ENCODE results near the gene CFAP251.
"Not testable (repeated sequence)": the region's sequence is repeated elsewhere in the genome, so short reads cannot be mapped to it uniquely, and the experiment has no call there.

The CFAP251 gene

GRCh38 chr12:121986489-121987245 is 68.3 kb downstream of the CFAP251 start:
- Mint-ChIP-seq H3K4me3 (no peak overlapping the region), H3K4me1 (ENCODE audit: low read depth) (peaks cover 2% of the 10 kb centered on the region), H3K27ac (no peak overlapping the region), H3K27me3 (ENCODE audit: low read depth) (no peaks in the 10 kb centered on the region), H3K36me3 (ENCODE audit: low read depth) (no peaks in the 10 kb centered on the region), H3K9me3 (no peaks in the 10 kb centered on the region)
- DNase-seq (ENCODE audit: low spot score), result no peak

- DNase-seq (ENCODE audit: low spot score), result not testable (repeated sequence)
These were observed 70.1 kb downstream of the CFAP251 start for GRCh38 chr12:121988519-121988918.

GRCh38 chr12:121989276-121990113 is 71.1 kb downstream of the CFAP251 start:
- Mint-ChIP-seq H3K27ac (no peak overlapping the region), H3K4me3 (no peak overlapping the region), H3K9me3 (no peaks in the 10 kb centered on the region), H3K27me3 (ENCODE audit: low read depth) (no peaks in the 10 kb centered on the region), H3K4me1 (ENCODE audit: low read depth) (peaks cover 8% of the 10 kb centered on the region), H3K36me3 (ENCODE audit: low read depth) (no peaks in the 10 kb centered on the region)
- DNase-seq (ENCODE audit: low spot score), result no peak

More at GRCh38 chr12:121988519-121988918, 70.1 kb downstream of the CFAP251 start:
- H3K9me3 Mint-ChIP-seq; H3K27ac Mint-ChIP-seq; H3K4me1 Mint-ChIP-seq (ENCODE audit: low read depth); H3K27me3 Mint-ChIP-seq (ENCODE audit: low read depth); H3K36me3 Mint-ChIP-seq (ENCODE audit: low read depth); H3K4me3 Mint-ChIP-seq: not testable (repeated sequence)

GRCh38 chr12:121990114-121990647 is 71.8 kb downstream of the CFAP251 start:
- no peaks in the 10 kb centered on the region for H3K9me3 Mint-ChIP-seq
- peaks cover 8% of the 10 kb centered on the region for H3K4me1 Mint-ChIP-seq (ENCODE audit: low read depth)
- H3K4me3 Mint-ChIP-seq, result no peak overlapping the region
- DNase-seq (ENCODE audit: low spot score), result no peak
- no peak overlapping the region for H3K27ac Mint-ChIP-seq
- no peaks in the 10 kb centered on the region for H3K27me3 Mint-ChIP-seq (ENCODE audit: low read depth)
- no peaks in the 10 kb centered on the region for H3K36me3 Mint-ChIP-seq (ENCODE audit: low read depth)

DNA sequence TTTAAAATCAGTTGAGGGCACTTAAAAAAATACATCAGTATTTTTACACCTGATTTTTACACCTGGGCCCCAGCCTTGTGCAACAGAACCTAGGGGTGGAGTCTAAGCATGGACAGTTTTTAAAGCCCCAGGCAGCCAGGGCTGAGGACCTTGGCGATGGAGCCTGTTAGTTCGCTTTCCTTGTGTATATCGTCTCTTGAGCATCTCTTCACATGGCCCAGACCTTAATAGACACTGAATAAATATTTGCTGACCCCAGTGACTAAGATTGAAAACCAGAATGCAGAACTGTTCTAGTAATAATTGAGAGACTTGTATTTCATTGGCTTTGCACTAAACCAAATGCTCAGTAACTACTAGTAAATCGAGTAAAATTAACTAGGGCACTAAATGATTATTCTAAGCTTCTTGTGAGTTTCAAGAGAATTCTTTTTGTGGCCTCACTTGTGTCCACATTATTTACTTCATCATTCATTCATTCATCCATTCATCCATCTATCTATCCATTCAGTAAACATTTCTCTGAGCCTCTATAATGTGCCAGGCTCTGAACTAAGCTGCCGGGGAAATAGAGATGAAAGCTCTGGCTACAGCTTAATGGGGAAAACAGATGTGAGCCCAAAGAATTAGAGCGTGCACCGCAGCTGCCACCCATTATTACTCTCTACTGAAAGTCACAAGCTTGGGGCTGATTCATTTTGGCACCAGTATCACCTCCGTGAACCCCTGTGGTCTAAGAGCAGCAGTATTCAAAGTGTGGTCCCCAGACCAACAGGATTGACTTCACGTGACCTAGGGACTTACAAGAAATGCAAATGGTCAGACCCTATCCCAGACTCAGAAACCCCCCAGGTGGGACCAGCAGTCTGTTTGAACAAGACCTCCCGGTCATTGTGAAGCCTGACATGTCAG is 72.6 kb downstream of the CFAP251 start:
- H3K4me3 Mint-ChIP-seq, result no peak overlapping the region
- peaks cover 8% of the 10 kb centered on the region for H3K4me1 Mint-ChIP-seq (ENCODE audit: low read depth)
- peak; percentile 31 for DNase-seq (ENCODE audit: low spot score)

DNA sequence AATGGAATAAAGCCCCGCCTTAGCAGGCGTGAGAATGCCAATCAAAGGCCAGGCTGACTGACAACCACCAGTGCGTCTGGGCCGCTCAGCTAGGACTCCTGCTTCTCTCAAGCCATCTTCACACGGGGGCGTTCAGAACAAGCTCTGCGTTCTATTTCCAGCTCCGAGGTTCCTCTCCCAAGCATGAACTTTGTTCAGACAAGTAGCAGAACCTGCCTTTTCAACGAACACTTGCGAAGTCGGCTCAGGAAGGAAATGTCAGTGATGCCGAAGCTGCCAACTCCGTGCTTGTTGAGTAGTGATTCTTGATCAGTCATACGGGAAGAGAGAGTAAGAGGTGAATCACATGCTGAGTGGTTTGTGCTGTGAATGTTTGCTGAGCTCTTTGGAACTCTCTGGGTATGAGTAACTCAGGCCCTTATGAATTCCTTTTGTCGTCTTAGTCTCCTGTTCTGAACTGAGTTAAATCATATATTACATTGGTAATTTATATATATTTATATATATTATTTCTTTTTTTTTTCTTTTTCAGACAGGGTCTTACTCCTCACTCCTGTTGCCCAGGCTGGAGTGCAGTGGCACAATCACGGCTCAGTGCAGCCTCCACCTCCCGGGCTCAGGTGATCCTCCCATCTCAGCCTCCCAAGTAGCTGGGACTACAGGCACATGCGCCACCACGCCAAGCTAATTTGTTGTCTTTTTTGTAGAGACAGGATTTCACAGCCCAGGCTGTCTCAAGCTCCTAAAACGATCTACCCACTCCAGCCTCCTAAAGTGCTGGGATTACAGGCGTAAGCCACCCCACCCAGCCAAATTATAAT is 73.9 kb downstream of the CFAP251 start:
- no peaks in the 10 kb centered on the region for H3K9me3 Mint-ChIP-seq
- H3K4me3 Mint-ChIP-seq, result no peak overlapping the region
- peaks cover 5% of the 10 kb centered on the region for H3K27me3 Mint-ChIP-seq (ENCODE audit: low read depth)
- DNase-seq (ENCODE audit: low spot score), result peak; percentile 78
- peak overlapping the region; percentile 41 for H3K27ac Mint-ChIP-seq
- no peaks in the 10 kb centered on the region for H3K36me3 Mint-ChIP-seq (ENCODE audit: low read depth)
- H3K4me1 Mint-ChIP-seq (ENCODE audit: low read depth), result peaks cover 8% of the 10 kb centered on the region

More for the DNA sequence above, 72.6 kb downstream of the CFAP251 start:
- H3K9me3 Mint-ChIP-seq, result no peaks in the 10 kb centered on the region
- no peaks in the 10 kb centered on the region for H3K36me3 Mint-ChIP-seq (ENCODE audit: low read depth)
- no peaks in the 10 kb centered on the region for H3K27me3 Mint-ChIP-seq (ENCODE audit: low read depth)
- no peak overlapping the region for H3K27ac Mint-ChIP-seq

GRCh38 chr12:121996050-121996944 is 77.9 kb downstream of the CFAP251 start:
- Mint-ChIP-seq H3K4me3 (no peak overlapping the region), H3K4me1 (ENCODE audit: low read depth) (peaks cover 6% of the 10 kb centered on the region), H3K9me3 (no peaks in the 10 kb centered on the region), H3K27ac (no peak overlapping the region), H3K36me3 (ENCODE audit: low read depth) (no peaks in the 10 kb centered on the region), H3K27me3 (ENCODE audit: low read depth) (peaks cover 5% of the 10 kb centered on the region)
- no peak for DNase-seq (ENCODE audit: low spot score)

GRCh38 chr12:121996945-121997612 is 78.7 kb downstream of the CFAP251 start:
- Mint-ChIP-seq H3K27ac (no peak overlapping the region), H3K27me3 (ENCODE audit: low read depth) (peaks cover 5% of the 10 kb centered on the region), H3K9me3 (no peaks in the 10 kb centered on the region), H3K36me3 (ENCODE audit: low read depth) (no peaks in the 10 kb centered on the region), H3K4me3 (no peak overlapping the region), H3K4me1 (ENCODE audit: low read depth) (peaks cover 2% of the 10 kb centered on the region)
- no peak for DNase-seq (ENCODE audit: low spot score)

DNA sequence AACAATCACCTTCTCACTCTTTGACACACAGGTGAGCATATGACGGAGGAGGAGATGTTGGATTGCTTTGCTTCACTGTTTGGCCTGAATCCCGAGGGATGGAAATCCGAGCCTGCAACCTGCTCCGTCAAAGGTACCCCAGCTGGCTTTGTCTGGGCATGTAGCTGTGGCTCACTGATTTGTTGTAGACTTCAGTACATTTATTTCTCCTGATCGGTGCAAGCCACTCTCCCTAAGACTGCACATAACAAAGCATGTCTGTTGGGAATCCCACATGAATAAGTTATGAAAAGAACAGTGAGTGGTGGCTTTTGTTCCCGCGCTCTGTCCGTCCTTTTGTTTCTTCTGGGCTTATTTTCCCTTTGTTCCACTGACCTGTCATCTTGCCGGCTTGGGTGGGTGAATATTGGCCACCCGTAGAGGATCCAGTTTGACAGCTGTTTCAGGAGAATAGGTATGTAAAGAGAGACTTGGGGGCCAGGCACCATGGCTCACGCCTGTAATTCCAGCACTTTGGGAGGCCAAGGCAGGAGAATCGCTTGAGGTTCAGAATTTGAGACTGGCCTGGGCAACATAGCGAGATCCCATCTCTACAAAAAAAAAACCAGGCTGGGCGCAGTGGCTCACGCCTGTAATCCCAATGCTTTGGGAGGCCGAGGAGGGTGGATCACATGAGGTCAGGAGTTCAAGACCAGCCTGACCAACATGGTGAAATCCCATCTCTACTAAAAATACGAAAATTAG is 83.2 kb downstream of the CFAP251 start:
- no peak overlapping the region for H3K4me3 Mint-ChIP-seq
- no peak overlapping the region for H3K27ac Mint-ChIP-seq

GRCh38 chr12:122003651-122004611 is 85.5 kb downstream of the CFAP251 start:
- Mint-ChIP-seq H3K36me3 (ENCODE audit: low read depth) (no peaks in the 10 kb centered on the region), H3K9me3 (no peaks in the 10 kb centered on the region), H3K27me3 (ENCODE audit: low read depth) (peaks cover 16% of the 10 kb centered on the region), H3K27ac (no peak overlapping the region), H3K4me3 (no peak overlapping the region), H3K4me1 (ENCODE audit: low read depth) (peaks cover 13% of the 10 kb centered on the region)
- no peak for DNase-seq (ENCODE audit: low spot score)

More for the DNA sequence above, 83.2 kb downstream of the CFAP251 start:
- Mint-ChIP-seq H3K9me3 (no peaks in the 10 kb centered on the region), H3K27me3 (ENCODE audit: low read depth) (peaks cover 18% of the 10 kb centered on the region), H3K4me1 (ENCODE audit: low read depth) (peaks cover 6% of the 10 kb centered on the region), H3K36me3 (ENCODE audit: low read depth) (no peaks in the 10 kb centered on the region)
- DNase-seq (ENCODE audit: low spot score), result no peak
